K562 (cell line): ENCODE results near the gene ABHD16A. TPM values are rescaled to one million over a fixed set of nuclear protein-coding genes. Genes with fewer than 3 reads are reported as not detected.

ENCODE experiments used
- ATAC-seq: fragments of 200-7000 bp; cut with Tn5 transposase; 3 replicates; pipeline ENCODE4 v1.9.1; 2020; ENCODE audit warnings: moderate library complexity
- BruUV-seq: library from RNA; stranded (reverse); fragments of 400-500 nt; replicated peaks from 2 replicates; lab custom pipeline; 2021; lab: Mats Ljungman, UMichigan
- CTCF ChIA-PET: fragments of 300-600 bp; formaldehyde crosslinking; extraction: SDS; loops from one replicate; lab custom pipeline; 2021; ENCODE audit warnings: low intra/inter-chr PET ratio; lab: Yijun Ruan, JAX
- POLR2A ChIA-PET: fragments of 300-600, 350-650 bp; sonication (Branson Sonifier 250); formaldehyde crosslinking; extraction: SDS; loops from one replicate; lab custom pipeline; 2021; ENCODE audit warnings: antibody characterized with exemption, inconsistent platforms; lab: Yijun Ruan, JAX
- DNase-seq, 4 experiments: peaks; one replicate each; pipeline versions ENCODE4 v3.0.0 to v3.0.0-alpha.2; 2011 to 2018; ENCODE audit warnings: low spot score in 3 of 4, mixed read lengths in 3 of 4; ENCODE audit errors: extremely low read depth in 1 of 4
- FAIRE-seq: peaks from 2 replicates; lab custom pipeline; 2011; peaks lifted over from hg19 to GRCh38; lab: Jason Lieb, UNC
- H2AFZ ChIP-seq: 2 replicates; pipeline ENCODE4 v1.6.0; 2011; ENCODE audit warnings: low read depth, low read length, control low read depth, inconsistent platforms
- H3K27ac ChIP-seq: fragments of 200-600 bp; 3 replicates; pipeline ENCODE4 v1.8.0; 2011; ENCODE audit warnings: low read depth, mild to moderate bottlenecking, control low read depth, inconsistent platforms, low read length, moderate library complexity, mixed read lengths; ENCODE audit errors: extremely low read depth
- H3K27me3 ChIP-seq, 2 experiments: fragments of 300-600 bp in 1 of 2; 2 replicates in 1 of 2; 3 replicates in 1 of 2; pipeline versions ENCODE4 v1.6.0 to v1.8.0; 2011; ENCODE audit warnings: inconsistent platforms in 2 of 2, low read length in 2 of 2, mild to moderate bottlenecking in 1 of 2, mixed read lengths in 1 of 2, moderate library complexity in 1 of 2; ENCODE audit not compliant: control insufficient read depth in 2 of 2, insufficient read depth in 2 of 2
- H3K36me3 ChIP-seq: fragments of 300-600 bp; 3 replicates; pipeline ENCODE4 v1.8.0; 2011; ENCODE audit warnings: mild to moderate bottlenecking, low read length, inconsistent platforms; ENCODE audit not compliant: control insufficient read depth, insufficient read depth
- H3K4me1 ChIP-seq, 2 experiments: fragments of 200-600 bp in 1 of 2; replicated peaks in 1 of 2; 2 replicates in 1 of 2; 3 replicates in 1 of 2; pipeline versions ENCODE4 v1.5.1 to v1.8.0; 2011; ENCODE audit warnings: inconsistent platforms in 2 of 2, low read length in 2 of 2, mild to moderate bottlenecking in 1 of 2, mixed read lengths in 1 of 2, moderate library complexity in 1 of 2; ENCODE audit not compliant: control insufficient read depth in 2 of 2, insufficient read depth in 2 of 2
- H3K4me2 ChIP-seq: 2 replicates; pipeline ENCODE4 v1.6.1; 2011; ENCODE audit warnings: low read length, control low read depth, inconsistent platforms, mixed read lengths; ENCODE audit not compliant: insufficient read depth
- H3K4me3 ChIP-seq: fragments of 200-600 bp; sonication (generic), shearing (Covaris generic); 2 replicates; pipeline ENCODE4 v1.5.1; 2016; ENCODE audit warnings: control low read depth, inconsistent platforms
- H3K79me2 ChIP-seq: fragments of 200-600 bp; 3 replicates; pipeline ENCODE4 v1.8.0; 2011; ENCODE audit warnings: low read length, inconsistent platforms; ENCODE audit not compliant: control insufficient read depth, insufficient read depth
- H3K9ac ChIP-seq, 2 experiments: 2 replicates each; pipeline versions ENCODE4 v1.6.0 to v1.6.1; 2011; ENCODE audit warnings: low read depth in 2 of 2, low read length in 2 of 2, control low read depth in 1 of 2, inconsistent platforms in 1 of 2, mild to moderate bottlenecking in 1 of 2, mixed read lengths in 1 of 2; ENCODE audit not compliant: insufficient read depth in 1 of 2
- H3K9me1 ChIP-seq: one replicate; pipeline ENCODE4 v1.6.0; 2011; ENCODE audit warnings: inconsistent platforms, mild to moderate bottlenecking, low read length, moderate library complexity; ENCODE audit not compliant: control insufficient read depth, insufficient read depth
- H3K9me3 ChIP-seq: replicated peaks from 2 replicates; pipeline ENCODE4 v1.5.1; 2011; ENCODE audit warnings: low read depth, low read length, inconsistent platforms; ENCODE audit not compliant: control insufficient read depth, insufficient read depth
- H4K20me1 ChIP-seq: replicated peaks from 2 replicates; pipeline ENCODE4 v1.6.1; 2011; ENCODE audit warnings: low read length, inconsistent platforms, mixed read lengths; ENCODE audit not compliant: control insufficient read depth, insufficient read depth
- NFYB ChIP-seq: IDR thresholded peaks from 2 replicates; pipeline ENCODE4 v1.6.1; 2011; ENCODE audit warnings: mild to moderate bottlenecking, moderate library complexity; ENCODE audit not compliant: insufficient read length; ENCODE audit errors: extremely low read depth
- POLR2AphosphoS5 ChIP-seq: IDR thresholded peaks from 2 replicates; pipeline ENCODE4 v1.6.1; 2011; ENCODE audit warnings: mild to moderate bottlenecking, low read depth, low read length, moderate library complexity; ENCODE audit not compliant: control insufficient read depth, insufficient read depth
- POLR2G ChIP-seq: fragments of 200-400 bp; formaldehyde crosslinking; IDR thresholded peaks from 2 replicates; pipeline ENCODE4 v1.6.1; 2017; ENCODE audit warnings: low read depth, mild to moderate bottlenecking, antibody characterized with exemption, low read length, moderate library complexity
- PPARD ChIP-seq: fragments of 250-450 bp; sonication (Bioruptor Pico); IDR thresholded peaks from 2 replicates; pipeline ENCODE4 v1.8.0; 2022; ENCODE audit warnings: inconsistent platforms, mild to moderate bottlenecking, moderate library complexity
- RBFOX2 ChIP-seq: fragments of 200-400 bp; formaldehyde crosslinking; IDR thresholded peaks from 2 replicates; pipeline ENCODE4 v1.6.1; 2017; ENCODE audit warnings: low read depth, mild to moderate bottlenecking, low read length, moderate library complexity
- SETDB1 ChIP-seq: IDR thresholded peaks from one replicate; pipeline ENCODE4 v1.6.1; 2012; ENCODE audit warnings: low read length, control low read depth, inconsistent platforms
- SMARCC2 ChIP-seq: fragments of 450-650 bp; IDR thresholded peaks from 2 replicates; pipeline ENCODE4 v1.6.1; 2017; ENCODE audit warnings: antibody characterized with exemption, moderate library complexity, mild to moderate bottlenecking, low read depth
- TAF1 ChIP-seq: IDR thresholded peaks from 2 replicates; pipeline ENCODE4 v1.6.1; 2011; ENCODE audit warnings: mild to moderate bottlenecking, low read length, moderate library complexity; ENCODE audit not compliant: insufficient read depth, control insufficient read depth, severe bottlenecking; ENCODE audit errors: extremely low read depth
- WHSC1 ChIP-seq: IDR thresholded peaks from one replicate; pipeline ENCODE4 v1.6.1; 2012; ENCODE audit warnings: low read length, control low read depth, inconsistent platforms
- ZNF197 ChIP-seq: fragments of 200-800 bp; sonication (Bioruptor generic); IDR thresholded peaks from 2 replicates; pipeline ENCODE4 v1.6.1; 2016; ENCODE audit warnings: low read depth, missing genetic modification characterization, missing compliant biosample characterization
- ZNF3 ChIP-seq: fragments of 250-450 bp; sonication (Bioruptor Pico); IDR thresholded peaks from 2 replicates; pipeline ENCODE4 v1.5.0; 2021; ENCODE audit warnings: mild to moderate bottlenecking, moderate library complexity
- WGBS: fragments of 100-300 bp; shearing (Covaris generic); methylation state at CpG from one replicate; pipeline ENCODE4 v1.1.6; 2016; ENCODE audit warnings: low coverage, mixed read lengths; ENCODE audit not compliant: insufficient coverage; ENCODE audit errors: missing lambda C conversion rate; 5-methylcytosine and 5-hydroxymethylcytosine counted together
- in situ Hi-C: fragments of 300-500 bp; cut with MboI; formaldehyde crosslinking; loops from 4 replicates; pipeline ENCODE4 v1.15.0; 2018; ENCODE audit warnings: inconsistent platforms, mixed read lengths
- intact Hi-C: fragments of 100-400 bp; cut with micrococcal nuclease; formaldehyde crosslinking; loops from 2 replicates; pipeline ENCODE4 v1.14.2; 2022
- polyA plus RNA-seq, 8 experiments: library from polyadenylated mRNA; depleted of rRNA in 4 of 8; stranded (reverse) in 5 of 8; unstranded in 3 of 8; fragments of >200 nt; fragmentation: Nextera tagmentation in 2 of 8; fragmentation: Illumina TruSeq in 1 of 8; extraction: Ambion mirVana in 2 of 8; extraction: Trizol in 1 of 8; gene quantifications; 2 replicates each; pipeline versions ENCODE4 v1.2.1 to v1.2.3, GENCODE V29; 2011 to 2014; ENCODE audit warnings: inconsistent platforms in 1 of 8, missing spikeins in 1 of 8
- total RNA-seq, 7 experiments: library from RNA; depleted of rRNA in 6 of 7; stranded (reverse); fragments of >200 nt in 6 of 7; fragmentation: Illumina TruSeq in 2 of 7; extraction: Trizol in 2 of 7; gene quantifications; 2 replicates each; pipeline versions ENCODE4 v1.2.1 to v1.2.3, GENCODE V29; 2011 to 2021; ENCODE audit warnings: low replicate concordance in 1 of 7
- TF ChIP-seq, protein P1 (sequence below): fragments of 250-450 bp; sonication (Bioruptor Pico); IDR thresholded peaks from 2 replicates; pipeline ENCODE4 v1.8.0; 2021; ENCODE audit warnings: borderline replicate concordance, mild to moderate bottlenecking, moderate library complexity; ENCODE audit not compliant: poor library complexity, severe bottlenecking
- TF ChIP-seq, protein P2 (sequence below): fragments of 450-650 bp; formaldehyde crosslinking; IDR thresholded peaks from 2 replicates; pipeline ENCODE4 v1.4.0; 2022; ENCODE audit warnings: missing genetic modification characterization

Gene ABHD16A
- total and polyA plus RNA-seq, 9 of the 15 experiments (the other 6 are each of a cell fraction or from before 2014, with no cell fraction given): 25.8 to 120 (median 81.6) TPM

DNA sequence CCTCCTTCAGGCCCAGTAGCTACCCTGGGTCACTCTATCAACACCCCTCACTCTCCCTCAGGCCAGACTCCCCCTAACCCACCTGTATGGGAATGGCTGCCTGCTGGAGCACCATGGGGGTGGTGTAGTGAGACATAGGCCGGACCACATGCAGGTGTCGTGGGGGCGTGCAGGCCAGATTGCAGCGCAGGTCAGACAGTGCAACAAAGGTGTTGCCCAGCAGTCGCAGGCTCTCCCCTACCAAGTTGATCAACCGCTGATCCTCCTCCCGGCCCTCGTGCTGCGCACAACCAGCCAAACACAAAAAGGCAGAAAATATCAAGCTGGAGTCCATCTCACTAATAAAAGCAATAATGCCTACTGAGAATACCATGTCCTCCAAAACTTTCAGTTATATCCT is 57.8 kb downstream of the ABHD16A start:
- no peak overlapping the region for H3K4me2 ChIP-seq
- H4K20me1 ChIP-seq: no peaks in the 10 kb centered on the region
- H3K9me3 ChIP-seq: no peaks in the 10 kb centered on the region
- FAIRE-seq: no peak
- in situ Hi-C loops: no loop called here
- H3K27ac ChIP-seq: no peak overlapping the region
- 92% methylated on average over 9 of the region's 9 CpGs for WGBS
- H3K9ac ChIP-seq: peak overlapping the region in 1 of 2 experiments; percentile 11; a peak in 1 of 4 replicates
- no peaks in the 10 kb centered on the region for H3K27me3 ChIP-seq
- no peak for ATAC-seq
- no peak overlapping the region for H3K4me3 ChIP-seq
- POLR2A ChIA-PET: interaction anchor here (0.6 to 11.9 kb wide), 7 partner anchors 7 to 107 kb away, joined by 3 to 190 read pairs (median 4); partner anchors contain the start of genes APOM and BAG6
- H3K36me3 ChIP-seq: peaks cover 95% of the 10 kb centered on the region
- no peaks in the 10 kb centered on the region for H3K9me1 ChIP-seq
- peaks cover 20% of the 10 kb centered on the region for H3K79me2 ChIP-seq
- intact Hi-C loops: no loop called here
- DNase-seq: no peak
- no peak overlapping the region for H2AFZ ChIP-seq
- TF ChIP-seq TAF1 (no peak), RBFOX2 (peak; percentile 42), POLR2G (peak; percentile 46; the same call in 1 of the 2 replicates), SETDB1 (no peak), NFYB (no peak), PPARD (CRISPR knock-in tag) (no peak), ZNF197 (CRISPR knock-in tag) (no peak), SMARCC2 (no peak), ZNF3 (CRISPR knock-in tag) (no peak), WHSC1 (no peak), POLR2AphosphoS5 (peak; percentile 12; the same call in 1 of the 2 replicates)
- TF ChIP-seq, protein P1, sequence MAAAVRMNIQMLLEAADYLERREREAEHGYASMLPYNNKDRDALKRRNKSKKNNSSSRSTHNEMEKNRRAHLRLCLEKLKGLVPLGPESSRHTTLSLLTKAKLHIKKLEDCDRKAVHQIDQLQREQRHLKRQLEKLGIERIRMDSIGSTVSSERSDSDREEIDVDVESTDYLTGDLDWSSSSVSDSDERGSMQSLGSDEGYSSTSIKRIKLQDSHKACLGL (CRISPR knock-in tag): no peak
- TF ChIP-seq, protein P2, sequence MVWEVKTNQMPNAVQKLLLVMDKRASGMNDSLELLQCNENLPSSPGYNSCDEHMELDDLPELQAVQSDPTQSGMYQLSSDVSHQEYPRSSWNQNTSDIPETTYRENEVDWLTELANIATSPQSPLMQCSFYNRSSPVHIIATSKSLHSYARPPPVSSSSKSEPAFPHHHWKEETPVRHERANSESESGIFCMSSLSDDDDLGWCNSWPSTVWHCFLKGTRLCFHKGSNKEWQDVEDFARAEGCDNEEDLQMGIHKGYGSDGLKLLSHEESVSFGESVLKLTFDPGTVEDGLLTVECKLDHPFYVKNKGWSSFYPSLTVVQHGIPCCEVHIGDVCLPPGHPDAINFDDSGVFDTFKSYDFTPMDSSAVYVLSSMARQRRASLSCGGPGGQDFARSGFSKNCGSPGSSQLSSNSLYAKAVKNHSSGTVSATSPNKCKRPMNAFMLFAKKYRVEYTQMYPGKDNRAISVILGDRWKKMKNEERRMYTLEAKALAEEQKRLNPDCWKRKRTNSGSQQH (CRISPR knock-in tag): no peak
- TF ChIP-seq, all 486 proteins: peak for 3
- no TSS peak for BruUV-seq
- CTCF ChIA-PET: no interaction called here
- peaks cover 0 to 5% of the 10 kb centered on the region in 2 experiments; a peak in 1 of 5 replicates for H3K4me1 ChIP-seq
